Measurements from ENCODE around the gene TPRA1.

The TPRA1 gene

GRCh38 chr3:127566833-127567232, 23.7 kb downstream of the TPRA1 start:
- no peak overlapping the region for H3K4me3 ChIP-seq (ENCODE audit: low read length)
- TF ChIP-seq CTCF (conservative IDR thresholded peaks at IDR 0.05; ENCODE audit: low read length): no peak
- DNase-seq (ENCODE audit: low read depth): no peak

- DNase-seq (ENCODE audit: low read depth): no peak
- TF ChIP-seq CTCF (conservative IDR thresholded peaks at IDR 0.05; ENCODE audit: low read length): no peak
- no peak overlapping the region for H3K4me3 ChIP-seq (ENCODE audit: low read length)
These were observed 24.8 kb downstream of the TPRA1 start for GRCh38 chr3:127565711-127566110.

GRCh38 chr3:127560051-127560787, 30.3 kb downstream of the TPRA1 start:
- DNase-seq (ENCODE audit: low read depth): no peak
- no peak for TF ChIP-seq CTCF (conservative IDR thresholded peaks at IDR 0.05; ENCODE audit: low read length)
- H3K4me3 ChIP-seq (ENCODE audit: low read length): no peak overlapping the region

- H3K4me3 ChIP-seq (ENCODE audit: low read length): no peak overlapping the region
- DNase-seq (ENCODE audit: low read depth): no peak
- no peak for TF ChIP-seq CTCF (conservative IDR thresholded peaks at IDR 0.05; ENCODE audit: low read length)
These were observed 34.0 kb downstream of the TPRA1 start for GRCh38 chr3:127556565-127556964.

GRCh38 chr3:127555108-127555507, 35.4 kb downstream of the TPRA1 start:
- TF ChIP-seq CTCF (conservative IDR thresholded peaks at IDR 0.05; ENCODE audit: low read length): no peak
- no peak for DNase-seq (ENCODE audit: low read depth)
- no peak overlapping the region for H3K4me3 ChIP-seq (ENCODE audit: low read length)

GRCh38 chr3:127552038-127552437, 38.5 kb downstream of the TPRA1 start:
- H3K4me3 ChIP-seq (ENCODE audit: low read length): no peak overlapping the region
- no peak for DNase-seq (ENCODE audit: low read depth)
- no peak for TF ChIP-seq CTCF (conservative IDR thresholded peaks at IDR 0.05; ENCODE audit: low read length)

- TF ChIP-seq CTCF (conservative IDR thresholded peaks at IDR 0.05; ENCODE audit: low read length): no peak
- DNase-seq (ENCODE audit: low read depth): no peak
- H3K4me3 ChIP-seq (ENCODE audit: low read length): no peak overlapping the region
These were observed 39.4 kb downstream of the TPRA1 start for GRCh38 chr3:127551178-127551577.
